Measurements from ENCODE around the gene THADA.

Gene THADA

GRCh38 chr2:43346602-43347567, 249.0 kb downstream of the THADA start:
- DNase-seq, result no peak

DNA sequence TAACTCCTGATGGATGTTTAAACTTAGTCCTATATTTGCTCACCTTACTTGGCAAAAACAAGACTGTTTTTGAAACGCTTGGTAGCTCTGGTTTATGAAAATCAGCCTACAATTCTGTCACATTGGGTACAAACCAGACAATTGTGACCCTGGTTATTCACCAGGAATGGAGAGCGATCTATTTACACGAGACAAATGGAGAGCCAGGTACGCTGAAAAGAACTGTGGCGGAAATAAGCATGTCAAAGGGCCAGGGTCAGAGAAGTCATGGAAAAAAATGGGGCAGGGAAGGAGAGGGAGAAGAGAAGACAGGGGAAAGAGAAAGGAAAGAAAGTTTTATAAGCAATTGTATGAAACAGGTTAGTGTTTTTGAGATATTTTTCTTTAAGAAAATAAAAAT, 250.0 kb downstream of the THADA start:
- DNase-seq, result no peak

DNA sequence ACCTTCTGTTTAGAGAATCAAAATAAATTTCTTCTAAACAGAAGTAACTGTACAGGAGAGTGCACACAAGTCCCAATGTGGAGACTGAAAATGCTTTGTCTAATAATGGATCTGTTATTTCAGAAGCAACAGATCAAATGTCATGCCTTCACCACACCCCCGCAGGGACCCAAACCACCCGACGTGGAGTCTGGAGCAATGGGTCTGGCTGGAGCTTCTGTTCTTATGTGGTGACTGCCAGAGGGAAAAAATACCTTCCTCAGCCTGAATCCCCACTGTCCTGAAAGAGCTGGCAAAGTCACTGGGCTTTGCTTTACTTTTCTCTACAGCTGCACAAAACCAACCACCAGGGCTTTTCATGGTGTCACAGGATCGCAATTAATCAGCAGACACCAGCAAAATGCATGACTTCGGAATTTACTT, 250.4 kb downstream of the THADA start:
- no peak for DNase-seq

- DNase-seq, result no peak
Measured at GRCh38 chr2:43344868-43345373, 250.9 kb downstream of the THADA start.

- DNase-seq, result no peak
Measured at GRCh38 chr2:43343573-43344304, 252.1 kb downstream of the THADA start.

DNA sequence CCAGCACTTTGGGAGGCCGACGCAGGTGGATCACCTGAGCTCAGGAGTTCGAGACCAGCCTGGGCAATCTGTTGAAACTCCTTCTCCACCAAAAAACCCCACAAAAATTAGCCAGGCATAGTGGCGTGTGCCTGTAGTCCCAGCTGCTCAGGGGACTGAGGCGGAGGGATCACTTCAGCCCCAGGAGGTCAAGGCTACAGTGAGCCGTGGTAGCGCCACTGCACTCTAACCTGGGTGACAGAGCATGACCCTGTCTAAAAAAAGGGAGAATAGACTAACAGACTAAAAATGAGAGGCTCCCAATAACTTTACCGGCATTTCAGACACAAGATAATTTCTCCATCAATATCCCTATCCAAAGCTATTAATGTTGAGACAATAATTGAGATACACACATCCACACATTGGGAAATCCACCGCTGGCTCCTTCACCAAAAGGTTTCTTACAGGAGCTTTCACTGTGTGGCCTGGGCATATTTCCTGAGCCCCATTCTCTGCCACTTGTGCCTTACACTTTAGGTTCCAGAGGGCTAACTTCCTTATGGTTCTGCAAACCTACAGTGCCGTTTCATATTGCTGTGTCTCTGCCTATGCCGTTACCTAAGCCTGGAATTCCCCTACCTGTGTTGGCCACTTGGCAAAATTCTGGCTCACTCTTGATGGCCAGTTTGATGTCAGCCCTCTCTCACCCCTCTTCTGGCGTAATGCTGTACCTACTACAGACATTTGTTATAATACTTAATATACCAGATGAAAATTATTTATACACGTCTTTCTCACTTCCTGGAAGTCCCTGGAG, 253.7 kb downstream of the THADA start:
- no peak for DNase-seq

GRCh38 chr2:43340945-43341356, 254.9 kb downstream of the THADA start:
- DNase-seq, result no peak

DNA sequence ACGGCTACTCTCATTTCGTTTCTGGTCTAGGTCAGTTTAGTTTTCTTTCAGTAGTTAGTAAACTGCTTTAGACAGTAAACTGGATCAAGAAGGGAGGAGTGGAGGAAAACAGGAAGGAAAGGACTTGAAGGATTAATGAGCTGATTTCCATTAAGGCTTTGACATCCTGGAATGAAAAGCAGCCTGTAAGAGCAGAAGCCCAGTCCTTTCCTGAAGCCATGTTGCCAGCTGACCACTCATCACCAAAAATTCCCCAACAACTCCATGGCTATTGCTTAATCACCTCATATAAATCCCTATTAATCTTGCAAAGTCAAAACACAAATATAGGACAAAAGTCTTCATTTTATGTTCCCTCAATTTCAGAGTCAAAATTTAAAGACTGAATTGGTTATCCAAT, 255.8 kb downstream of the THADA start:
- DNase-seq, result no peak

DNA sequence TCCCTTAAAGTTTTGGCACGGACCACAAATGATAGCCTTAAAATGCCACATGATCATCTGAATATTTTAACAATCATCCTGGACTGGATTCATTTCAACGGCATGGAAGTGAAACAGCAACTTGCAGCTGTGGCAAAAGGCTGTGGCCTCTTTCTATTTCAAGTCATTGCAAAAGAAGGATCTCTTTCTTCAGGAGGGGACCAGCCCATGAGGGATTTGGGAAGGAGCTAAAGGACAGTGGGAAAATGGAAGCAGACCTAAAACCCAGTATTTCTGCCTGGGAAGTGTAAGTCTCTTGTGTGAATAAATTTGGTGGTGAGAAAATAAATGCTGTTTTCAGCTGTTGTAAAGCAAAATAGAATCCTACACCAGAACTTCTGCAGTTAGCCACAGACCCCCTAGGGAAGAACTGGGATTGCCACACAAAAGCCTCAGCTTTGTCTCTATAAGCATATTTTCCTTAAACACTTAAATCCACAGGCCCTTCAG, 262.1 kb downstream of the THADA start:
- DNase-seq, result no peak

GRCh38 chr2:43333101-43333655, 262.7 kb downstream of the THADA start:
- DNase-seq, result no peak

DNA sequence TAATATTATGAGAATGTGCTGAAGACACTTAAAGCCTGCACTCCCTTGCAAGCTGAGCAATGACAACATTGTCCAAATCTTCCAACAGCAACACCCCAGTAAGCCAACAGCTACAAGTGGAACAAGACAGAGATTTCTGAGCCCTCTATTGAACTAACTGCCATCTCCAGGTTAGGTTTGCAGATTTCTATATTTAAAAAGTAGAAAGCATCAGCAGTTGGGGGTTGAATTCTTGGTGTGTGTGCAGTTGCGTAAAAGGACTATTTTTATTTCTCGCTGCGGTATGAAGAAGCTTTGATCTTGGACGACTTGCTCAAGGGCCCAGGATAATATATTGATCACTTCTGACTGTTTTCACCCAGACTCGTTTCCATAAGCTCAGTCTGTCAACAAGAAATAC, 263.2 kb downstream of the THADA start:
- DNase-seq, result no peak

- no peak for DNase-seq
Measured at GRCh38 chr2:43331422-43331821, 264.4 kb downstream of the THADA start.

DNA sequence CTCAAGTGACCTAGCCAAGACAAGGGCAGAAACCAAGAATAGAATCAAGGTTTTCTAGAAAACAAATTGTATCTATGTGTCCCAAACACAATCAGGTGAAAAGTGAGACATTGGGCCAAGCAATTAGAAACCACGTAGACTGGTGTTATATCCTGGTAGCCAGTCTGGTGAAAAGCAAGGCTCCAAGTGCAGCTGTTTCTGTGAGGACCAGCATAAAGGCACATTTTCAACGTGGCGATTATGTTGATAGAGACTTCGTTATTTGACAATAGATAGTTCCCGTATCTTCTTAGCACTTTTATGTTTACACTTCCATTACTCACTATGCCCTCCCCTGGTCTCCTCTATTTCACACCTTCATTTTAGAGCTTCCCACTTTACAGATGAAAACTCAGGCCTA, 266.2 kb downstream of the THADA start:
- no peak for DNase-seq

DNA sequence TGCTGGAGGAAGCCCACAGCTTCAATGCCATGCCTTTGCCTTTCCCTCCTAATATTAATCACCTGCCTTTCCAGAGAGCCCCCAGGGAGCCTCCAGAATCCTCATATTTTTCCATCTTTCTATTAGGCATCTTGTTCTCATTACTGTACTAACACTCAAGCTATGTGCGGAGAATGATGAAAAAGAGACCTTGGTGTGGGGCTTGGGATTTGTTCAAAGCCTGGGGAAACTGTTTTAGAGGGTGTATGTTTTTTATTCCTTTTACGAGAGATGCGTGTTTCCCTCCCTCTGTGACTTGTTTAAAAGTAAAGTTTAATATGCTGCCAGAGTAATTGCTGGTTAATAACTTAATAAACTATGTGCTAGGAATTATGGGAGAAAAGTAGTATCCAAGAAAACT, 267.0 kb downstream of the THADA start:
- no peak for DNase-seq

DNA sequence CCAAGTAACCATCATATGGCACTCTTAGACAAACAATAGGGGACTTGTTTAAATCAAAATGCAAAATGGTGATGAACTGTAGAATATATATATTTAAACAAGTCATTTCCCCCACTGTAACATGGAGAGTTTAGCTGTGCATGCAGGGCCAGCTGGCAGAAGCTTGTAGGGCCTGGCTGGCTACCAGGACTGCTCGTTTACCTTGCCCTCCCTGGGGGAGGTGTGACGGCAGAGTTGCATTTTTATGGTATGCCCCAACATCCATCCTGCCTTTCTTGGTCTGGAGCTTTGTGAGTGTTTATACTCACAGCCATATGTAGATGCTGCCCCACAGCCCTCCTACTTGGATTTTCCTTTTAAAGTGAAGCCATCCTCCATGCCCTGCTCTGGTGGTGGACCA, 267.7 kb downstream of the THADA start:
- no peak for DNase-seq

- DNase-seq, result no peak
Measured at GRCh38 chr2:43327119-43327518, 268.7 kb downstream of the THADA start.

DNA sequence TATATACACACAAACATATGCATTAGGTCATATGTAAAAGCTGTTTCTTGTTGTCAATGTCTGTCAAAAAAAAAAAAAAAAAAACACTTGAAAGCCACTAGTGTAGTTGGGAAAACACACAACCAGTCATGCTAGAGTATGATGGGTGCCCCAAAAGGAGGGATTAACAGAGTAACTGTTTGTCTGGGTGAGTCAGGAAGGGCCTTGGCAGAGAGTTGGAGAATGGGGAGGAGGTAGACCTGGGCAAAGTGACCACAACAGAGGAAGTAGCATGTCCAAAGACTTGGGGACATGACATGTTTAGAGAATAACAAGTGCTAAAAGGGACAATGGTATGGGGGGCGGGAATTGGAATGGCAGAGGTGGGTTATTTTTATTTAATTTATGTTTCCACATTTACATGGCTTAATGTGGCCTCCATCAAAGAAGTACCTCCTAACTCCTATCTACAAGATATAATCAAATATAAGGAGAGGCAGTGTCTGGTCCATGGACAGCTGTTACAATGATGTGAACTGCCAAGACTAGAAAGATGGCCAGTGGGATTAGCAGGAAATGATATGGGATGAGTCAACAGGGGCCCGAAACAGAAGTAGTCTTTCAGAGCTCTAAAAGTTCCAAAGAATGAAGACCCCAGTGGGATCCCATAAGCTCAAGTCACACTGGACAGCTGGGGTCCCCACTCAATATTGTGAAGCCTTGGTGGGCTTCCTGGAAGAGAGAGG, 269.6 kb downstream of the THADA start:
- no peak for DNase-seq

- DNase-seq, result no peak
Measured at GRCh38 chr2:43325107-43325811, 270.6 kb downstream of the THADA start.

GRCh38 chr2:43324259-43325106, 271.4 kb downstream of the THADA start:
- no peak for DNase-seq

DNA sequence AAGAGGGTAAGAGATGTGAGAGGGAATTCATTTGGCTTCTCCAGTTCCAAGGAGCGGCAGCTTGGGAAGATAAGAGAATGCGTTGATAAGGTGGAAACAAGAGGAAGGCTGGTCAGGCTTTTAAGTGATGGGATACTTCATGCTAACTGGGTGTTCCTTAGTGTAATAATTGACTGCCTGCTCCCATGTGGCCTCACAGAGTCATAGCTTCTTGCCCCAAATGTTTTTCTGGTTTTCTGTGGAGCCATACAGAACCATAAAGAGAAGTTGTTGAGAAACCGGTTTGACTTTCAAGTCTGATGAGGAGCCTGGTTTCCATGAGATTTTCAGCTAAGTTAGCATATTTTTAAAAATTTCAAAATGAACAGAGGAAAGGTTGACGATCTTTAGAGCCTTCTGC, 272.0 kb downstream of the THADA start:
- DNase-seq, result no peak
